Measurements from ENCODE around the gene SFXN2.

Gene SFXN2

DNA sequence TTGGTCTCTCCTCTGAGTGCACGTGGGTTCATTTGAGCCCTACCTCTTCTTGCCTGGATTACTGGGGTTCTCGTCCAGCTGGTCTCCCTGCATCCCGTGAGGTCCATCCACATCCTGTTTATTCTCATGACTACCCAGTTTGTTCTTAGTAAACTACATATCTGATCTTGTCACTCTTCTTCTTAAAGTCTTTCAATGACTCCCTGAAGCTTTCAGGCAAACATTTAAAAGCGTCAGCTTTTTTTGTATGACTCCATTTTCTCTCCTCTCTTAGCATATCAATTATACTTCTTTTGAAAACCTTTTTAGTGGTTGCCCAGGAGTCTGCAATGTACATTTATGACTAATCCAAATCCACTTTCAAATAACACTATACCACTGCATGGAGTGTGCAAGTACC, 7.5 kb downstream of the SFXN2 start:
- peaks cover 22% of the 10 kb centered on the region for H3K36me3 ChIP-seq (ENCODE audit: control insufficient read depth, insufficient read depth, low read length)

GRCh38 chr10:102723989-102724388, 9.6 kb downstream of the SFXN2 start:
- H3K9me3 ChIP-seq (ENCODE audit: control insufficient read depth, insufficient read depth, low read length), result no peaks in the 10 kb centered on the region
- no peak overlapping the region for H3K9ac ChIP-seq (ENCODE audit: low read depth, low read length)
- no peaks in the 10 kb centered on the region for H3K27me3 ChIP-seq (ENCODE audit: control insufficient read depth, insufficient read depth, low read length)
- peaks cover 3% of the 10 kb centered on the region; the same call in 1 of the 2 replicates for H3K4me1 ChIP-seq (ENCODE audit: control insufficient read depth, insufficient read depth, low read length)
- H3K4me3 ChIP-seq (ENCODE audit: low read depth, low read length), result no peak overlapping the region
- peaks cover 32% of the 10 kb centered on the region for H3K36me3 ChIP-seq (ENCODE audit: control insufficient read depth, insufficient read depth, low read length)
- no peak overlapping the region for H3K27ac ChIP-seq (ENCODE audit: low read depth, low read length)

More for the DNA sequence above, 7.5 kb downstream of the SFXN2 start:
- no peaks in the 10 kb centered on the region for H3K27me3 ChIP-seq (ENCODE audit: control insufficient read depth, insufficient read depth, low read length)
- no peak overlapping the region for H3K27ac ChIP-seq (ENCODE audit: low read depth, low read length)
- peaks cover 17% of the 10 kb centered on the region for H3K4me1 ChIP-seq (ENCODE audit: control insufficient read depth, insufficient read depth, low read length)
- H3K9ac ChIP-seq (ENCODE audit: low read depth, low read length), result no peak overlapping the region
- H3K9me3 ChIP-seq (ENCODE audit: control insufficient read depth, insufficient read depth, low read length), result no peaks in the 10 kb centered on the region
- H3K4me3 ChIP-seq (ENCODE audit: low read depth, low read length), result no peak overlapping the region

GRCh38 chr10:102726274-102726673, 11.8 kb downstream of the SFXN2 start:
- Histone ChIP-seq H3K27me3 (ENCODE audit: control insufficient read depth, insufficient read depth, low read length) (no peaks in the 10 kb centered on the region), H3K4me1 (ENCODE audit: control insufficient read depth, insufficient read depth, low read length) (peaks cover 3% of the 10 kb centered on the region; the same call in 1 of the 2 replicates), H3K4me3 (ENCODE audit: low read depth, low read length) (no peak overlapping the region), H3K27ac (ENCODE audit: low read depth, low read length) (no peak overlapping the region), H3K9me3 (ENCODE audit: control insufficient read depth, insufficient read depth, low read length) (no peaks in the 10 kb centered on the region), H3K36me3 (ENCODE audit: control insufficient read depth, insufficient read depth, low read length) (peaks cover 48% of the 10 kb centered on the region), H3K9ac (ENCODE audit: low read depth, low read length) (no peak overlapping the region)

- Histone ChIP-seq H3K27me3 (ENCODE audit: control insufficient read depth, insufficient read depth, low read length) (no peaks in the 10 kb centered on the region), H3K27ac (ENCODE audit: low read depth, low read length) (no peak overlapping the region), H3K36me3 (ENCODE audit: control insufficient read depth, insufficient read depth, low read length) (peaks cover 58% of the 10 kb centered on the region), H3K4me1 (ENCODE audit: control insufficient read depth, insufficient read depth, low read length) (no peaks in the 10 kb centered on the region), H3K4me3 (ENCODE audit: low read depth, low read length) (no peak overlapping the region), H3K9me3 (ENCODE audit: control insufficient read depth, insufficient read depth, low read length) (no peaks in the 10 kb centered on the region), H3K9ac (ENCODE audit: low read depth, low read length) (no peak overlapping the region)
Measured at GRCh38 chr10:102727037-102727818, 12.8 kb downstream of the SFXN2 start.

- H3K27ac ChIP-seq (ENCODE audit: low read depth, low read length), result no peak overlapping the region
- H3K36me3 ChIP-seq (ENCODE audit: control insufficient read depth, insufficient read depth, low read length), result peaks cover 77% of the 10 kb centered on the region
- no peak overlapping the region for H3K9ac ChIP-seq (ENCODE audit: low read depth, low read length)
- H3K4me1 ChIP-seq (ENCODE audit: control insufficient read depth, insufficient read depth, low read length), result no peaks in the 10 kb centered on the region
- no peaks in the 10 kb centered on the region; the same call in 1 of the 2 replicates for H3K9me3 ChIP-seq (ENCODE audit: control insufficient read depth, insufficient read depth, low read length)
- no peak overlapping the region for H3K4me3 ChIP-seq (ENCODE audit: low read depth, low read length)
- H3K27me3 ChIP-seq (ENCODE audit: control insufficient read depth, insufficient read depth, low read length), result no peaks in the 10 kb centered on the region
Measured at GRCh38 chr10:102729029-102730026, 14.9 kb downstream of the SFXN2 start.

- peaks cover 78% of the 10 kb centered on the region for H3K36me3 ChIP-seq (ENCODE audit: control insufficient read depth, insufficient read depth, low read length)
- no peaks in the 10 kb centered on the region; the same call in 1 of the 2 replicates for H3K9me3 ChIP-seq (ENCODE audit: control insufficient read depth, insufficient read depth, low read length)
- no peak overlapping the region for H3K27ac ChIP-seq (ENCODE audit: low read depth, low read length)
- no peak overlapping the region for H3K9ac ChIP-seq (ENCODE audit: low read depth, low read length)
- H3K4me3 ChIP-seq (ENCODE audit: low read depth, low read length), result no peak overlapping the region
- no peaks in the 10 kb centered on the region for H3K27me3 ChIP-seq (ENCODE audit: control insufficient read depth, insufficient read depth, low read length)
- H3K4me1 ChIP-seq (ENCODE audit: control insufficient read depth, insufficient read depth, low read length), result no peaks in the 10 kb centered on the region
Measured at GRCh38 chr10:102731222-102731800, 16.9 kb downstream of the SFXN2 start.

DNA sequence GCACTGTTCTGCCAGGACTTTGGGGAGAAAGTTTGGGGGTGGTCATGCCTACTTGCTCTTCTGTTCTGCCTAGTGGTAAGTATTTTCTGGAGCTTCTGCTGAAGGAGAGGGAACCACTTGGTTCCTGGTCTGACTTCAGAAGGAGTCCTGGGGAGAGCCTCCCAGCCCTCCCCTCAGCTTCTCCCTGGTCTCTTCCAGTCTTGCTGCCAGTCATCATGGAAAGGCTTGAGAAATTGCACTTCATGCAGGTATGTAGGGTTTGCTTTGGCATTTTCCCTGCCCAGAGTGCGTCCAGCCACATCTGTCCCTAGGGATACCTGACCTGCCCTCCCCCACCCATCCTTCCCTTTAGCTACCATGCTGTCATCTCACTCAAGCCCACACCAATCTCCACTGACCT, 18.2 kb downstream of the SFXN2 start:
- Histone ChIP-seq H3K27me3 (ENCODE audit: control insufficient read depth, insufficient read depth, low read length) (no peaks in the 10 kb centered on the region), H3K27ac (ENCODE audit: low read depth, low read length) (no peak overlapping the region), H3K9me3 (ENCODE audit: control insufficient read depth, insufficient read depth, low read length) (no peaks in the 10 kb centered on the region; the same call in 1 of the 2 replicates), H3K9ac (ENCODE audit: low read depth, low read length) (no peak overlapping the region), H3K4me1 (ENCODE audit: control insufficient read depth, insufficient read depth, low read length) (no peaks in the 10 kb centered on the region), H3K36me3 (ENCODE audit: control insufficient read depth, insufficient read depth, low read length) (peaks cover 71% of the 10 kb centered on the region), H3K4me3 (ENCODE audit: low read depth, low read length) (no peak overlapping the region)

GRCh38 chr10:102735065-102735562, 20.7 kb downstream of the SFXN2 start:
- no peaks in the 10 kb centered on the region for H3K27me3 ChIP-seq (ENCODE audit: control insufficient read depth, insufficient read depth, low read length)
- no peaks in the 10 kb centered on the region for H3K4me1 ChIP-seq (ENCODE audit: control insufficient read depth, insufficient read depth, low read length)
- no peak overlapping the region for H3K4me3 ChIP-seq (ENCODE audit: low read depth, low read length)
- H3K9me3 ChIP-seq (ENCODE audit: control insufficient read depth, insufficient read depth, low read length), result no peaks in the 10 kb centered on the region; the same call in 1 of the 2 replicates
- H3K9ac ChIP-seq (ENCODE audit: low read depth, low read length), result no peak overlapping the region
- peaks cover 57% of the 10 kb centered on the region for H3K36me3 ChIP-seq (ENCODE audit: control insufficient read depth, insufficient read depth, low read length)
- H3K27ac ChIP-seq (ENCODE audit: low read depth, low read length), result no peak overlapping the region

- no peak overlapping the region for H3K9ac ChIP-seq (ENCODE audit: low read depth, low read length)
- H3K4me3 ChIP-seq (ENCODE audit: low read depth, low read length), result no peak overlapping the region
Measured at GRCh38 chr10:102738692-102739121, 24.3 kb downstream of the SFXN2 start.

DNA sequence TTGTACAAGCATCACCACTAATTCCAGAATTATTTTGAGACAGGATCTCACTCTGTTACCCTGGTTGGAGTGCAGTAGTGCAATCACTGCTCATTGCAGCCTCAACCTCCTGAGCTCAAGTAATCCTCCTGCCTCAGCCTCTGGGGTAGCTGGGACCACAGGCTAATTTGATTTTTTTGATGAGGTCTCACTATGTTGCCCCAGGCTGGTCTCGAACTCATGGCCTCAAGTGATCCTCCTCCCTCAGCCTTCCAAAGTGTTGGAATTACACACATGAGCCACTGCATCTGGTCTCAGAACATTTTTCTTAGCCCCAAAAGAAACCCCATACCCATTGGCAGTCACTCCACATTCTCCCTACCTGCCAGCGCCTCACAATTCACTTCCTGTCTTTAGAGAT, 25.8 kb downstream of the SFXN2 start:
- peaks cover 19% of the 10 kb centered on the region for H3K36me3 ChIP-seq (ENCODE audit: control insufficient read depth, insufficient read depth, low read length)
- no peak overlapping the region for H3K27ac ChIP-seq (ENCODE audit: low read depth, low read length)
- H3K9ac ChIP-seq (ENCODE audit: low read depth, low read length), result no peak overlapping the region
- peaks cover 8% of the 10 kb centered on the region for H3K4me1 ChIP-seq (ENCODE audit: control insufficient read depth, insufficient read depth, low read length)
- no peaks in the 10 kb centered on the region for H3K9me3 ChIP-seq (ENCODE audit: control insufficient read depth, insufficient read depth, low read length)
- no peaks in the 10 kb centered on the region for H3K27me3 ChIP-seq (ENCODE audit: control insufficient read depth, insufficient read depth, low read length)
- H3K4me3 ChIP-seq (ENCODE audit: low read depth, low read length), result no peak overlapping the region

More at GRCh38 chr10:102738692-102739121, 24.3 kb downstream of the SFXN2 start:
- Histone ChIP-seq H3K27me3 (ENCODE audit: control insufficient read depth, insufficient read depth, low read length) (no peaks in the 10 kb centered on the region), H3K4me1 (ENCODE audit: control insufficient read depth, insufficient read depth, low read length) (peaks cover 8% of the 10 kb centered on the region), H3K36me3 (ENCODE audit: control insufficient read depth, insufficient read depth, low read length) (peaks cover 27% of the 10 kb centered on the region), H3K9me3 (ENCODE audit: control insufficient read depth, insufficient read depth, low read length) (no peaks in the 10 kb centered on the region; the same call in 1 of the 2 replicates), H3K27ac (ENCODE audit: low read depth, low read length) (no peak overlapping the region)
